GM21529 (cell line): ENCODE data around the gene STRAP.
"Not testable (repeated sequence)": the region's sequence is repeated elsewhere in the genome, so short reads cannot be mapped to it uniquely, and the experiment has no call there.

Experiments used
- ATAC-seq: cut with Tn5 transposase; IDR thresholded peaks from one replicate; pipeline ENCODE4 v1.9.1; 2021; ENCODE audit not compliant: unreplicated experiment

The STRAP gene

DNA sequence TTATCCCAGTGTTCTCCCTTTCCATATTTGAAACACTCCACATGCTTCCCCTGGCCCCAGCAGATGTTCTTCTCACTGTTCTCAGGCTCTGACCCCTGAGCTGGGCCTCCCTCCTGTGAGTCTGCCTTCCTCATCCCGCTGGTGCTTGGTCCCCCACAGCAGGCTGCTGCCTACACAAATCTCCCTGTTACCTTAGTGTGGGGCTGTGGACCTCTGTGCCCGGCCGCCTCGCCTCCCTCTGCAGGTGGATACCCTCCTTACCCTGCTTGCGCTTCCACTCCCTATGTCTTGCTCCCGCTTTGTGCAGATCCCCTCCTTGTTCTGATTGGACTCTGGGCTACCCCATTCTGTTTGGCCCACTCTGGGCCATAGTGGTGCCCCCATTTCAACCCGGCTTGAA is 35.9 kb downstream of the STRAP start:
- ATAC-seq: no peak

GRCh38 chr12:15919418-15919817 is 37.2 kb downstream of the STRAP start:
- no peak for ATAC-seq

GRCh38 chr12:15924956-15925355 is 42.8 kb downstream of the STRAP start:
- ATAC-seq: no peak

GRCh38 chr12:15928346-15928745 is 46.2 kb downstream of the STRAP start:
- no peak for ATAC-seq

GRCh38 chr12:15928870-15929571 is 46.8 kb downstream of the STRAP start:
- no peak for ATAC-seq

GRCh38 chr12:15931590-15932053 is 49.4 kb downstream of the STRAP start:
- ATAC-seq: peak; percentile 53

DNA sequence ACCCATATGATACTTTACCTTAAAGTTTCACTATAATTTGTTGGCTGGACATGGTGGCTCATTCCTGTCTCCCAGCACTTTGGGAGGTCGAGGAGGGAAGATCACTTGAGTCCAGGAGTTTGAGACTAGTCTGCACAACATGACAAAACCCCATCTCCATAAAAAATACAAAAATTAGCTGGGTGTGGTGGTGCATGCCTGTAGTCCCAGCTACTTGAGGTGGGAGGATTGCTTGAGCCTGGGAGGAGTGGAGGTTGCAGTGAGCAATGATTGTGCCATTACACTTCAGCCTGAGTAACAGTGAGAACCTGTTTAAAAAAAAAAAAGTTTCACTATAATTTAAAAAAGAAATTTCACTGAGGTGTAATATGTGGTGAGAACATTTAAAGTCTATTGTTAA is 50.1 kb downstream of the STRAP start:
- ATAC-seq: no peak

- ATAC-seq: no peak
These were observed 50.8 kb downstream of the STRAP start for GRCh38 chr12:15932971-15933370.

DNA sequence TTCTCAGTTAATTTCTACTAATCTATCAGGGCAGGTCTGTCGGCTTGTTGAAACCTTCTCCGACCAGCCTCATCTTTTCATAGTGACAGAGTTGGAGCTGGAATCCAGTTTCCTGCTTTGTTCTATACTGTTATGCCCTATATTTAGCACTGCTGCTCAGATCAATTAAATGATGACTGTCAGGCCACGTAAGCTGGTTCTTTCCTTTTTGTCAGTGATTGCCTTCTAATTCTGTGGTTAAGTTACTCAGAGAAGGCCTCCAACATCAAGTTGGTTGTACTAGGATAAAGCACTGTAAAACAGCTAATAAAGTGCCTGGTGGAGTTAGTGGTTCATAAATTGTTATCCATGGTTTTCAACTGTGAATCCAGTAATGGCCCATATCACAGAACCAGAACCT is 51.6 kb downstream of the STRAP start:
- no peak for ATAC-seq

DNA sequence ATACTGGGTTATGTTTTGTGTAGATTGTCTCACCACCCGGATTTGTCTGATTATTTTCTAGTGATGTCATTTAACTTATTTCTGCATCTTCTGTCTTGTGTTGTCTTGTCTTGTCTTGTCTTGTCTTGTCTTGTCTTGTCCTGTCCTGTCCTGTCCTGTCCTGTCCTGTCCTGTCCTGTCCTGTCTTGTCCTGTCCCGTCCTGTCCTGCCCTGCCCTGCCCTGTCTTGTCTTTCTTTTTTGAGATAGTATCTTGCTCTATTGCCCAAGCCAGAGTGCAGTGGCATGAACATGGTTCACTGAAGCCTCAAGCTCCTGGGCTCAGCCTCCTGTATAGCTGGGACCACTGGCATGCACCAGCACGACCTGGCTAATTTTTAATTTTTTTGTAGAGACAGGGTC is 54.6 kb downstream of the STRAP start:
- ATAC-seq: no peak

- ATAC-seq: no peak
These were observed 55.7 kb downstream of the STRAP start for GRCh38 chr12:15937902-15938301.

- no peak for ATAC-seq
These were observed 56.9 kb downstream of the STRAP start for GRCh38 chr12:15939111-15939510.

- no peak for ATAC-seq
These were observed 60.3 kb downstream of the STRAP start for GRCh38 chr12:15942475-15942874.

DNA sequence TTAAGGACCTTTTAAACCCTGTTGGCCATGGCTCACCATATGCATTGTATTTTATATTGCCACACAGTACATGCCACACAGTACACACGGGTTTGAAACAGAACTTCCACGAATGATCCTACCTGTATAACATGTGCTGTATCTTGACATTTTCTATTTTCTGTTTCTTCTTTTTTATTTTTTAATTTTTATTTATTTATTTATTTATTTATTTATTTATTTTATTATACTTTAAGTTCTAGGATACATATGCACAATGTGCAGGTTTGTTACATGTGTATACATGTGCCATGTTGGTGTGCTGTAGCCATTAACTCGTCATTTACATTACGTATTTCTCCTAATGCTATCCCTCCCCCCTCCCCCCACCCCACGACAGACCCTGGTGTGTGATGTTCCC is 61.3 kb downstream of the STRAP start:
- ATAC-seq: not testable (repeated sequence)

DNA sequence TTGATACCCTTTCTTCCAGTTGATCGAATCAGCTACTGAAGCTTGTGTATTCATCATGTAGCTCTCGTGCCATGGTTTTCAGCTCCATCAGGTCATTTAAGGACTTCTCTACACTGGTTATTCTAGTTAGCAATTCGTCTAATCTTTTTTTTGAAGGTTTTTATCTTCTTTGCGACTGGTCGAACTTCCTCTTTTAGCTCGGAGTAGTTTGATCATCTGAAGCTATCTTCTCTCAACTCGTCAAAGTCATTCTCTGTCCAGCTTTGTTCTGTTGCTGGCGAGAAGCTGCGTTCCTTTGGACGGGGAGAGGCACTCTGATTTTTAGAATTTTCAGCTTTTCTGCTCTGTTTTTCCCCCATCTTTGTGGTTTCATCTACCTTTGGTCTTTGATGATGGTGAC is 66.3 kb downstream of the STRAP start:
- not testable (repeated sequence) for ATAC-seq
